Stimulated activated CD4-positive, alpha-beta T cell treated with anti-CD3 and anti-CD28 coated beads, Interleukin-1b, Interleukin-23, amount 100 ng/mL, for 48 hours (primary cell): ENCODE data around the gene ROBO4.

Experiments used
- DNase-seq: peaks from one replicate; pipeline ENCODE4 v3.0.0-alpha.2; 2020

Gene ROBO4

DNA sequence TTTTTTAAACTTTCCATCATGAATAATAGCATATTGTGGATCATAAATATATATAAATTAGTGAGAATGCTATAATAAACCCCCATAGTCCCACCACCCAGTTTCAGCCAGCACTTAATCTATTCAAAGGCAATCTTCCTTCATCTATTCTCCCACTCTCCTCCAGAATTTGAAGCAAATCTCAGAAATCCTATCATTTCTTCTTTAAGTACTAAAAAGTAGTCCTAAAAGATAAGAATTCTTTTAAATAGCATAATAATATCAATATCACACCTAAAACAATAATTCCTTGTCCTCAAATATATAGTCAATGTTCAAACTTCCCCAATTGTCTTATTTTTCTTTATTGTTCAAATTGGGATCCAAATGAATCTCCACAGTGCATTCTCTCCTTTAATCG is 57.0 kb downstream of the ROBO4 start:
- no peak for DNase-seq

- no peak for DNase-seq
These were observed 57.6 kb downstream of the ROBO4 start for GRCh38 chr11:124839972-124840621.

DNA sequence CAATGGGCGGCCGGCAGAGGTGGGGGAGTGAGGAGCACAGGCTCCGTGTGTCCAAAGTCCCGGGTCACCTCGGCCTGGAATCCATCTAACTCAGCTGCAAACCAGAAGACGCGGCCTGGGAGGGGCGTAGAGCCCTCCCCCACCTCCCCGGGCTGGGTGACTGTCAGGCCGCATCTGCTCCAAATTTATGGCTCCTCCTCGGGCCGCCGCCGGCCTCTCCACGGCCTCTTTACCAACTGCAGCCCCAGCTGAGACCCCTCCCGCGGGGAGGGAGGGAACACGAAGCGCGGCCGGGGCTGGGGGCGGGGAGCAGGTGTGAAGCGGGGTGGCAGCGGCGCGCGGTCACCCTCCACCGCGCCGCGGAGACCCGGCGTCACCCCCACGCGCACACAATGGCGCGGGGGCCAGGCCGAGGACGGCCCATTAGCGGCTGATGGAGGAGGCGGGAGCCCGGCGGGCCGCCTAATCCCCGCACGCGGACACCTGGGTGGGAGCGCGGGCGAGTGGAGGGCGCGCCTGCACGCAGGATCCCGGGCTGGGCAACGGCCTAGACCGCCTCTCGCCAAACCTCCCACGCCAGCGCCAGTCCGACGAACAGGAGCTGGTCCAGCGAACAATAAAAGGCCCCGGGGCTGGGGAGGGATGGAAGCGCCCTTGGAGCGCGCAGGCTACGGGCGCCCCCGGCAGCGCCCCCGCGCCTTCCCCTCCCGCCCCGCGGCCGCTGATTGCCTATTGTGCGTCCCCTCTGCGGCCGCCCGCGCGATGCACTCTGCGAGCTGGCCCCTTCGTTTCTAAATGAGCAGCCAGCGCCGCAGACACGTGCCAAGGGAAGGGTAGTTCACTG is 58.3 kb downstream of the ROBO4 start:
- DNase-seq, result no peak

- DNase-seq, result no peak
These were observed 58.9 kb downstream of the ROBO4 start for GRCh38 chr11:124838805-124839127.

DNA sequence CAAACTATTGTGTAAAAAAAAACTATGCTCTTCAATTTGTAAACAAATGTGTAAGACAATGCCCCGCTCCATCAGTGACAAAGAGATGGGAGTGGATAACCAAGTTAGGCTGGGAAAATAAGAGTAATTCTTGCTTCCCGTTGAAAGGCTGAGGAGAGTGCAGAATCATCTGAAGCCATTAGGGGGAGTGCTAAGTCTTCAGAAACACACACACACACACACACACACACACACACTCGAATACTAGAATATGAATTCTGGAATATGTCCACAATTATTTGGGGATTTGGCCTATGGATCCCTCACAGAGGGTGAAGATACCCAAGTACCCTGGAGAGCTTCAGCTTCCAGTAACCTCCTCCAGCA is 60.2 kb downstream of the ROBO4 start:
- DNase-seq, result no peak

GRCh38 chr11:124835918-124836317 is 61.7 kb downstream of the ROBO4 start:
- no peak for DNase-seq

- DNase-seq, result no peak
These were observed 63.0 kb downstream of the ROBO4 start for GRCh38 chr11:124834526-124835180.
